HL-60 (cell line): ENCODE results near the gene FRG2.
"Not testable (repeated sequence)": the region's sequence is repeated elsewhere in the genome, so short reads cannot be mapped to it uniquely, and the experiment has no call there.

Source experiments
- GABPA ChIP-seq: IDR thresholded peaks from 2 replicates; pipeline ENCODE4 v1.6.1; 2012; ENCODE audit warnings: low read depth
- SPI1 ChIP-seq: IDR thresholded peaks from 2 replicates; pipeline ENCODE4 v1.6.1; 2012; ENCODE audit warnings: low read depth, mild to moderate bottlenecking, borderline replicate concordance
- TF ChIP-seq, protein P1 (sequence below): IDR thresholded peaks from one replicate; pipeline ENCODE4 v1.5.1; 2011; ENCODE audit warnings: low read length, control low read depth, inconsistent platforms; ENCODE audit not compliant: insufficient read depth

- TF ChIP-seq, protein P1, sequence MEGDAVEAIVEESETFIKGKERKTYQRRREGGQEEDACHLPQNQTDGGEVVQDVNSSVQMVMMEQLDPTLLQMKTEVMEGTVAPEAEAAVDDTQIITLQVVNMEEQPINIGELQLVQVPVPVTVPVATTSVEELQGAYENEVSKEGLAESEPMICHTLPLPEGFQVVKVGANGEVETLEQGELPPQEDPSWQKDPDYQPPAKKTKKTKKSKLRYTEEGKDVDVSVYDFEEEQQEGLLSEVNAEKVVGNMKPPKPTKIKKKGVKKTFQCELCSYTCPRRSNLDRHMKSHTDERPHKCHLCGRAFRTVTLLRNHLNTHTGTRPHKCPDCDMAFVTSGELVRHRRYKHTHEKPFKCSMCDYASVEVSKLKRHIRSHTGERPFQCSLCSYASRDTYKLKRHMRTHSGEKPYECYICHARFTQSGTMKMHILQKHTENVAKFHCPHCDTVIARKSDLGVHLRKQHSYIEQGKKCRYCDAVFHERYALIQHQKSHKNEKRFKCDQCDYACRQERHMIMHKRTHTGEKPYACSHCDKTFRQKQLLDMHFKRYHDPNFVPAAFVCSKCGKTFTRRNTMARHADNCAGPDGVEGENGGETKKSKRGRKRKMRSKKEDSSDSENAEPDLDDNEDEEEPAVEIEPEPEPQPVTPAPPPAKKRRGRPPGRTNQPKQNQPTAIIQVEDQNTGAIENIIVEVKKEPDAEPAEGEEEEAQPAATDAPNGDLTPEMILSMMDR = not testable (repeated sequence)
- TF ChIP-seq GABPA, SPI1: not testable (repeated sequence)
Measured at GRCh38 chr4:190022614-190023281, 4.3 kb downstream of the FRG2 start.
